Neutrophil (primary cell): Measurements from ENCODE around the gene STK25.

Experiments
- H3K27ac ChIP-seq: fragments of 200-600 bp; sonication (generic); 2 replicates; pipeline ENCODE4 v1.5.1; 2016; ENCODE audit warnings: mild to moderate bottlenecking, moderate library complexity
- H3K27me3 ChIP-seq: fragments of 200-600 bp; sonication (generic); 2 replicates; pipeline ENCODE4 v1.6.0; 2016; ENCODE audit warnings: mild to moderate bottlenecking
- H3K36me3 ChIP-seq: fragments of 200-600 bp; sonication (generic); 2 replicates; pipeline ENCODE4 v1.5.1; 2017
- H3K4me1 ChIP-seq, 2 experiments: fragments of 200-600 bp in 1 of 2; sonication (generic) in 1 of 2; 1 replicate in 1 of 2; 2 replicates in 1 of 2; pipeline versions ENCODE4 v1.5.1 to v1.6.1; 2013 to 2016; ENCODE audit warnings: low read depth in 1 of 2, low read length in 1 of 2, mild to moderate bottlenecking in 1 of 2, moderate library complexity in 1 of 2; ENCODE audit not compliant: control insufficient read depth in 1 of 2, insufficient read depth in 1 of 2
- H3K4me3 ChIP-seq, 2 experiments: fragments of 200-600 bp in 1 of 2; sonication (generic) in 1 of 2; 1 replicate in 1 of 2; 2 replicates in 1 of 2; pipeline ENCODE4 v1.5.1; 2013 to 2016; ENCODE audit warnings: low read depth in 1 of 2, low read length in 1 of 2, mild to moderate bottlenecking in 1 of 2, moderate library complexity in 1 of 2
- H3K9me3 ChIP-seq: fragments of 200-600 bp; sonication (generic); 2 replicates; pipeline ENCODE4 v1.5.1; 2016
- TF ChIP-seq, protein P1 (sequence below): fragments of 200-600 bp; sonication (generic); IDR thresholded peaks from 2 replicates; pipeline ENCODE4 v1.5.1; 2016; ENCODE audit warnings: antibody characterized with exemption

STK25 gene

DNA sequence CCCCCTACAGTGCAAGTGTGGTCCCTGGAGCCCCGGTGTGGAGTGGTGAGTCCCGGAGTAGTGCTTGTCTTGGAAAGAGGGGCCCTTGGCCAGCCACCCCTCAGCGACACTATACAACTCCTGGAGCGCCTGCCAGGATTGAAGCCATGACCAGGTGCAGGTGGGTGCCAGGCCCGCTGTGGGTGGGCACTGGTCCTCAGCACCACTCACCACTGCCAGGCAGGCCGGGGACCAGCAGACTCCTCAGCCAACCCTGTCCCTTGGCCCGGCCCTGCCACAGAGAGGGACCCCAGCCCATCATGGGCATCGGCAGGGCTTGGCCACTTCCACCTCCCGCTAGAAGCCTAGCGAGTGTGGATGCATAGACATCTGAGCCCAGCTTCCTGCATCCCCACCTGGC lies 42.2 kb downstream of the STK25 start:
- no peak overlapping the region for H3K27ac ChIP-seq
- no peaks in the 10 kb centered on the region for H3K9me3 ChIP-seq
- no peak overlapping the region for H3K4me3 ChIP-seq
- H3K27me3 ChIP-seq = peaks cover 55% of the 10 kb centered on the region
- TF ChIP-seq, protein P1, sequence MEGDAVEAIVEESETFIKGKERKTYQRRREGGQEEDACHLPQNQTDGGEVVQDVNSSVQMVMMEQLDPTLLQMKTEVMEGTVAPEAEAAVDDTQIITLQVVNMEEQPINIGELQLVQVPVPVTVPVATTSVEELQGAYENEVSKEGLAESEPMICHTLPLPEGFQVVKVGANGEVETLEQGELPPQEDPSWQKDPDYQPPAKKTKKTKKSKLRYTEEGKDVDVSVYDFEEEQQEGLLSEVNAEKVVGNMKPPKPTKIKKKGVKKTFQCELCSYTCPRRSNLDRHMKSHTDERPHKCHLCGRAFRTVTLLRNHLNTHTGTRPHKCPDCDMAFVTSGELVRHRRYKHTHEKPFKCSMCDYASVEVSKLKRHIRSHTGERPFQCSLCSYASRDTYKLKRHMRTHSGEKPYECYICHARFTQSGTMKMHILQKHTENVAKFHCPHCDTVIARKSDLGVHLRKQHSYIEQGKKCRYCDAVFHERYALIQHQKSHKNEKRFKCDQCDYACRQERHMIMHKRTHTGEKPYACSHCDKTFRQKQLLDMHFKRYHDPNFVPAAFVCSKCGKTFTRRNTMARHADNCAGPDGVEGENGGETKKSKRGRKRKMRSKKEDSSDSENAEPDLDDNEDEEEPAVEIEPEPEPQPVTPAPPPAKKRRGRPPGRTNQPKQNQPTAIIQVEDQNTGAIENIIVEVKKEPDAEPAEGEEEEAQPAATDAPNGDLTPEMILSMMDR = no peak
- no peaks in the 10 kb centered on the region for H3K4me1 ChIP-seq
- H3K36me3 ChIP-seq = no peaks in the 10 kb centered on the region

DNA sequence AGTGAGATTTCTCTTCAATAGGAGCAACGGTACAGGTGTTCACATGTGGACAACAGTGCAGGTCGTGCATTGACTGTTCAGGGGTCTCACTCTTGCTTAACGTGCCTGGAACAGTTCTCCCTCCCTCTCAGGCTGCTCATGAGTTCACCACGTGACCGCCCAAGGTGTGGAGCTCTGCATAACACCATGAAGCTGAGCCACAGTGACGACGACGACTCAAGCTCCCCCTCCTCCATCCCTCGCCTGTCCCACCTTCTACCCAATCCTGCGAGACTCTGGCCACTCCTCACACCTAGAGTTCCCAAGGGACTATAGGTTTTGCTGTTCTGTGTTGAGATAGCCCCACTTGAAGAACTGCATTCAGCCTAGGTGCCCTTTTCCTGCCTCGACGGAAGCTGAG lies 42.8 kb downstream of the STK25 start:
- TF ChIP-seq, protein P1 = no peak
- Histone ChIP-seq H3K4me1 (no peaks in the 10 kb centered on the region), H3K36me3 (no peaks in the 10 kb centered on the region), H3K27ac (no peak overlapping the region), H3K27me3 (peaks cover 55% of the 10 kb centered on the region), H3K4me3 (no peak overlapping the region), H3K9me3 (no peaks in the 10 kb centered on the region)

DNA sequence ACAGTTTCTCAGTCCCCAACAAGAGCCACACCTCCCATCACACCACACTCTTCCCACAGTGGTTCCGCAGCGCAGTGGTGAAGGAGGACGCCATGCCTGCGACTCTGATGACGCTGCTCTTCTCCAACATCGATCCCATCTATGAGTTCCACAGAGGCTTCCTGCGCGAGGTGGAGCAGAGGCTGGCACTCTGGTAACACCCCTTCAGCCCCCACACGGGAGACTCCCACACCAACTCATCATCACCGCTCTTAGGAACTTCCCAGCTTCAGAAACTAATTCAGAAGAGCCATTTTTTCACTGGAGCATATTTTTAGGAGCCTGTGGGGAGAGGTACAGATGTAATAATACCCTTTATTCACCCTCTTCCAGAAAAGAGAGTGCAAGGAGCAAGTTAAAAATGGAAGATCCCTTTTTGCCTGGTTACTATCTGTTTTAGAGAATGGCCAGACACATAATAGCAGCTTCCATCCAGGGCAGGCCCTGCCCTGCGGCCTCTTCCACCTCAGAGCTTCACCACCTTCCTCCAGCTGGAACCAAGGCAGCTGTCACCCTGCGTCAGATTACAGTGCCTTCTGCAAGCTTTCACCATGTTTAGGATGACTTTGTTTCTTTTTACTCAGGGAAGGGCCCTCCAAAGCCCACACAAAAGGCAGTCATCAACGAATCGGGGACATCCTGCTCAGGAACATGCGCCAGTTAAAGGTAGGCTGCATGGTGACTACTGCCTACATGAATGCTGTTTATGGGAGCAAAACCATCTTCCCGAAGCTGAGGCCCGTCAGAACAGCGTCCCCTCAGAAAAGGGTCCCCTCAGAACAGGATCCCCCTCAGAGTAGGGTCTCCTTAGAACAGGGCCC lies 44.9 kb downstream of the STK25 start:
- no peak overlapping the region for H3K27ac ChIP-seq
- no peaks in the 10 kb centered on the region for H3K36me3 ChIP-seq
- H3K9me3 ChIP-seq = no peaks in the 10 kb centered on the region
- no peaks in the 10 kb centered on the region for H3K4me1 ChIP-seq
- TF ChIP-seq, protein P1 = no peak
- H3K4me3 ChIP-seq = no peak overlapping the region
- H3K27me3 ChIP-seq = peaks cover 69% of the 10 kb centered on the region

DNA sequence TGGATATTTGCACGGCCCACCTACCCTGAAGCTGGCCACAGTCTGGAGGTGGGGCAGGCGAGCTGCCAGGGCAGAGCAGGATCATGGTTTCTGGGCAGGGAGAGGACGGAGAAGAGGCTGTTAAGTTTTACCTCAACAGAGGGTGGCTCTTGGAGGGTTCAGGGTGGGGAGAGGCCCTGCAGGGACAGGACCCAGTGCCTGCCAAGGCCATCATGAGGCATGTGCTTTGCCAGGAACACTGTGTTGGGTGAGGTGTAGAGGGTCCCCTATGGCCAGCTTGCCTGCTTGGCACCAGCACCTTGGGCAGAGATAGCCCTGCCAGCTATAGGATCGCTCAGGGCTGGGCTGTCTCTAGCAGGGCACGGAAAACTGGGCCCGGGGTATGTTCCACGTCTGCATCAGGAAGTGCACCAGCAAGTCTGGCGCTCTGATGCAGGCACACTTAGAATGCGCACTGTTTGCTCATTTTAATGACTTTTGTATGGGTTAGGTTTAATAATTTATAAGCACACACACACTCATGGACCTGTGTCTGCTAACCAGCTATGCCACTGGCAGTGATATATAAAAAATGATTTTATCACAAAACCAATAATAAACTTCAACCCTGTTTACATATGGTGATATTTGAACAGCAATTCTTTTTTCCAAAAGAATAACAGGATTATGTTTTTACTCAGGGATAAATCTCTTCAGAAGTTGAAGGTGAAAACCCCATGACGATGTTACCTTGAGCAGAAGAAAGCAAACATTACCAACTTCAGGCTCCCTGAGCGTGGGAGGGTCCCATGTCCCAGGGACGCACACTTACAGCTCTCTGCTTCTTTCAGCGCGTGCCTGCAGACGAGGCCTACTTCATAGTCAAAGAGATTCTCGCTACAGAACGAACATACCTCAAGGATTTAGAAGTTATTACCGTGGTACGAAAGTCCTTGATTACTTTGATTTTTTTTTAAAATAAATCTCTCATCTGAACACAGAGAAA lies 46.4 kb downstream of the STK25 start:
- peaks cover 71% of the 10 kb centered on the region for H3K27me3 ChIP-seq
- TF ChIP-seq, protein P1 = no peak
- H3K36me3 ChIP-seq = no peaks in the 10 kb centered on the region
- H3K4me1 ChIP-seq = no peaks in the 10 kb centered on the region
- H3K27ac ChIP-seq = no peak overlapping the region
- no peaks in the 10 kb centered on the region for H3K9me3 ChIP-seq
- H3K4me3 ChIP-seq = no peak overlapping the region

DNA sequence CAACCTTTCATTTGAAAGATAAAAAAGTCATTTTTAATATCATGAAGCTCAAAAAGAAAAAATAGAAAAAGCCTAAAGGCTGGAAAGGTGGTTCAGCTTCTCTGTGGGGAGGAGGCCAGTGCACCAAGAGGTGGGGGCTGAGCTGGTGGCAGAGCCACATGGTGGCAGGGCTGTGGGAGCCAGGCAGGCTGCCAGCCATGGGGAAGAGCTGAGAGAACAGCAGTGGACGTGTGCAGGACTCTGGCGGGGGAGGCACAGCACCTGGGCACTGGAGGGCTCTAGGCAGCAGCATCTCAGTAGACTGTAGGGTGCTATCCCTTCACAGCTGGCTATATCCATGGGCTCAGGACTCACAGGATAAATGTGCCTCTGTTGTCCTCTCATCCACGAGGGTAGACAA lies 47.8 kb downstream of the STK25 start:
- no peaks in the 10 kb centered on the region for H3K9me3 ChIP-seq
- no peak overlapping the region for H3K27ac ChIP-seq
- no peaks in the 10 kb centered on the region for H3K36me3 ChIP-seq
- H3K27me3 ChIP-seq = peaks cover 77% of the 10 kb centered on the region
- no peaks in the 10 kb centered on the region for H3K4me1 ChIP-seq
- no peak overlapping the region for H3K4me3 ChIP-seq
- TF ChIP-seq, protein P1 = no peak
